ENCODE data around the gene ATP6V1G2.

- TF ChIP-seq POLR2AphosphoS5 (IDR thresholded peaks at IDR 0.05) (no peak), CTCF (IDR thresholded peaks at IDR 0.05; ENCODE audit: poor library complexity, severe bottlenecking) (no peak), EZH2 (IDR thresholded peaks at IDR 0.05; ENCODE audit: borderline replicate concordance, insufficient read depth, low read length, poor library complexity, severe bottlenecking) (no peak), RAD21 (conservative IDR thresholded peaks at IDR 0.05) (no peak), REST (IDR thresholded peaks at IDR 0.05; ENCODE audit: borderline replicate concordance) (no peak), SMC3 (conservative IDR thresholded peaks at IDR 0.05; ENCODE audit: poor library complexity) (no peak), EP300 (conservative IDR thresholded peaks at IDR 0.05; ENCODE audit: poor library complexity, severe bottlenecking) (no peak), TAF1 (IDR thresholded peaks at IDR 0.05; ENCODE audit: low read depth) (no peak), MXI1 (conservative IDR thresholded peaks at IDR 0.05; ENCODE audit: poor library complexity, severe bottlenecking) (no peak)
Measured at GRCh38 chr6:31544676-31545075, 1.7 kb downstream of the ATP6V1G2 start.

Measured in neural cell (in vitro differentiated cells).